ENCODE results near the gene CNTN1. TPM values are rescaled to one million over a fixed set of nuclear protein-coding genes. Genes with fewer than 3 reads are reported as not detected.

Gene CNTN1
- total RNA-seq, 1 donor from 2014 or later, result 1.8 TPM

GRCh38 chr12:40646456-40646855 lies 45.8 kb upstream of the CNTN1 start:
- no peak overlapping the region for H3K27ac Mint-ChIP-seq (ENCODE audit: unreplicated experiment)
- H3K36me3 Mint-ChIP-seq (ENCODE audit: low read depth), result no peaks in the 10 kb centered on the region
- peaks cover 4% of the 10 kb centered on the region for H3K9me3 Mint-ChIP-seq (ENCODE audit: low read depth)
- peaks cover 17% of the 10 kb centered on the region for H3K4me1 Mint-ChIP-seq (ENCODE audit: low read depth)
- TF ChIP-seq CTCF (IDR thresholded peaks at IDR 0.05), result no peak
- H3K27me3 Mint-ChIP-seq (ENCODE audit: low read depth), result peaks cover 1% of the 10 kb centered on the region
- DNase-seq (ENCODE audit: low spot score), result no peak
- no peak overlapping the region for H3K4me3 Mint-ChIP-seq (ENCODE audit: unreplicated experiment)

- Mint-ChIP-seq H3K4me3 (ENCODE audit: unreplicated experiment) (no peak overlapping the region), H3K27ac (ENCODE audit: unreplicated experiment) (no peak overlapping the region), H3K27me3 (ENCODE audit: low read depth) (peaks cover 1% of the 10 kb centered on the region), H3K36me3 (ENCODE audit: low read depth) (no peaks in the 10 kb centered on the region), H3K9me3 (ENCODE audit: low read depth) (peaks cover 3% of the 10 kb centered on the region), H3K4me1 (ENCODE audit: low read depth) (peaks cover 17% of the 10 kb centered on the region)
- no peak for DNase-seq (ENCODE audit: low spot score)
- no peak for TF ChIP-seq CTCF (IDR thresholded peaks at IDR 0.05)
Observed at GRCh38 chr12:40646911-40647310, 45.3 kb upstream of the CNTN1 start.

GRCh38 chr12:40647651-40648050 lies 44.6 kb upstream of the CNTN1 start:
- no peak overlapping the region for H3K4me3 Mint-ChIP-seq (ENCODE audit: unreplicated experiment)
- H3K27ac Mint-ChIP-seq (ENCODE audit: unreplicated experiment), result no peak overlapping the region
- DNase-seq (ENCODE audit: low spot score), result no peak
- no peak for TF ChIP-seq CTCF (IDR thresholded peaks at IDR 0.05)
- peaks cover 17% of the 10 kb centered on the region for H3K4me1 Mint-ChIP-seq (ENCODE audit: low read depth)
- no peaks in the 10 kb centered on the region for H3K36me3 Mint-ChIP-seq (ENCODE audit: low read depth)
- H3K27me3 Mint-ChIP-seq (ENCODE audit: low read depth), result peaks cover 1% of the 10 kb centered on the region
- H3K9me3 Mint-ChIP-seq (ENCODE audit: low read depth), result peaks cover 3% of the 10 kb centered on the region

GRCh38 chr12:40648519-40648918 lies 43.7 kb upstream of the CNTN1 start:
- no peaks in the 10 kb centered on the region for H3K36me3 Mint-ChIP-seq (ENCODE audit: low read depth)
- H3K4me3 Mint-ChIP-seq (ENCODE audit: unreplicated experiment), result no peak overlapping the region
- DNase-seq (ENCODE audit: low spot score), result no peak
- peaks cover 17% of the 10 kb centered on the region for H3K4me1 Mint-ChIP-seq (ENCODE audit: low read depth)
- no peak for TF ChIP-seq CTCF (IDR thresholded peaks at IDR 0.05)
- H3K9me3 Mint-ChIP-seq (ENCODE audit: low read depth), result no peaks in the 10 kb centered on the region
- peaks cover 1% of the 10 kb centered on the region for H3K27me3 Mint-ChIP-seq (ENCODE audit: low read depth)
- H3K27ac Mint-ChIP-seq (ENCODE audit: unreplicated experiment), result no peak overlapping the region

- no peak for DNase-seq (ENCODE audit: low spot score)
- Mint-ChIP-seq H3K36me3 (ENCODE audit: low read depth) (no peaks in the 10 kb centered on the region), H3K4me3 (ENCODE audit: unreplicated experiment) (no peak overlapping the region), H3K27me3 (ENCODE audit: low read depth) (peaks cover 1% of the 10 kb centered on the region), H3K27ac (ENCODE audit: unreplicated experiment) (no peak overlapping the region), H3K9me3 (ENCODE audit: low read depth) (no peaks in the 10 kb centered on the region), H3K4me1 (ENCODE audit: low read depth) (peaks cover 17% of the 10 kb centered on the region)
- no peak for TF ChIP-seq CTCF (IDR thresholded peaks at IDR 0.05)
Observed at GRCh38 chr12:40650038-40650704, 42.1 kb upstream of the CNTN1 start.

All from chondrocyte (in vitro differentiated cells).